22Rv1 (cell line): ENCODE results near the gene KRT83.

ENCODE experiments used
- CTCF ChIP-seq: fragments of 450-650 bp; IDR thresholded peaks from 2 replicates; pipeline ENCODE4 v1.5.1; 2017; ENCODE audit warnings: mild to moderate bottlenecking
- ZFX ChIP-seq: fragments of 450-650 bp; IDR thresholded peaks from 2 replicates; pipeline ENCODE4 v1.6.1; 2017; ENCODE audit warnings: antibody characterized with exemption, borderline replicate concordance

GRCh38 chr12:52353766-52354165 lies 32.6 kb upstream of the KRT83 start:
- no peak for TF ChIP-seq CTCF
- TF ChIP-seq ZFX = no peak
